GM10248 (cell line): Measurements from ENCODE around the gene ACTN2.
A peak's percentile ranks its signal among the peaks of the same experiment; 100 is the strongest.

Experiments used
- CTCF ChIA-PET: fragments of 300-600 bp; sonication (Branson Sonifier 250); formaldehyde crosslinking; extraction: SDS; loops from one replicate; lab custom pipeline; 2021; ENCODE audit warnings: antibody characterized with exemption; lab: Yijun Ruan, JAX
- POLR2A ChIA-PET: fragments of 350-650 bp; sonication (Branson Sonifier 250); formaldehyde crosslinking; extraction: SDS; loops from one replicate; lab custom pipeline; 2020; ENCODE audit warnings: antibody characterized with exemption; lab: Yijun Ruan, JAX
- DNase-seq: peaks from one replicate; pipeline ENCODE4 v3.0.0; 2012; ENCODE audit errors: extremely low spot score
- CTCF ChIP-seq: IDR thresholded peaks from 2 replicates; pipeline ENCODE4 v1.5.1; 2012; ENCODE audit warnings: mild to moderate bottlenecking, low read depth; ENCODE audit errors: extremely low read depth, missing control alignments, control extremely low read depth

ACTN2 gene

GRCh38 chr1:236685917-236686814 is at the start of gene ACTN2:
Gene ACTN2, plus strand, starts transcription at chr1:236686499. Its CDS starts 175 bp downstream, at chr1:236686674.
- no peak for TF ChIP-seq CTCF
- ChIA-PET CTCF (interaction anchor here (1.6 kb wide), 1 partner anchor 8 kb away, joined by 4 read pairs; no protein-coding TSS in a partner anchor), POLR2A (no interaction called here)
- peak; percentile 66 for DNase-seq

- no peak for DNase-seq
- TF ChIP-seq CTCF: no peak
- CTCF ChIA-PET: interaction anchor here (0.8 to 1.4 kb wide), 3 partner anchors 11 to 30 kb away, joined by 3 read pairs; no protein-coding TSS in a partner anchor
- POLR2A ChIA-PET: no interaction called here
Observed at GRCh38 chr1:236638945-236639344, 47.4 kb upstream of the ACTN2 start.

- DNase-seq: no peak
- ChIA-PET CTCF (interaction anchor here (0.8 to 1.3 kb wide), 4 partner anchors 12 to 41 kb away, joined by 3 read pairs; no protein-coding TSS in a partner anchor), POLR2A (no interaction called here)
- TF ChIP-seq CTCF: no peak
Observed at GRCh38 chr1:236639686-236640085, 46.6 kb upstream of the ACTN2 start.

- POLR2A ChIA-PET: no interaction called here
- CTCF ChIA-PET: interaction anchor here (1.2 kb wide), 1 partner anchor 12 kb away, joined by 4 read pairs; no protein-coding TSS in a partner anchor
- DNase-seq: no peak
- TF ChIP-seq CTCF: no peak
Observed at GRCh38 chr1:236642763-236643162, 43.5 kb upstream of the ACTN2 start.

GRCh38 chr1:236645016-236645680 is 41.2 kb upstream of the ACTN2 start:
- POLR2A ChIA-PET: no interaction called here
- CTCF ChIA-PET: no interaction called here
- no peak for DNase-seq
- TF ChIP-seq CTCF: no peak

GRCh38 chr1:236654511-236654910 is 31.8 kb upstream of the ACTN2 start:
- DNase-seq: no peak
- no peak for TF ChIP-seq CTCF
- ChIA-PET CTCF (no interaction called here), POLR2A (no interaction called here)
